H9 (cell line): ENCODE results near the gene CCL13. TPM values are rescaled to one million over a fixed set of nuclear protein-coding genes. Genes with fewer than 3 reads are reported as not detected.

ENCODE experiments used
- DNase-seq: peaks from one replicate; pipeline ENCODE4 v3.0.0-alpha.2; 2017
- H2AFZ ChIP-seq: one replicate; pipeline ENCODE4 v1.6.1; 2013; ENCODE audit warnings: mild to moderate bottlenecking, low read length, control low read depth, moderate library complexity
- H2AK5ac ChIP-seq: 2 replicates; pipeline ENCODE4 v1.6.1; 2013; ENCODE audit warnings: low read length, control low read depth, mixed read lengths; ENCODE audit not compliant: insufficient read length
- H2BK120ac ChIP-seq: one replicate; pipeline ENCODE4 v1.6.1; 2013; ENCODE audit warnings: low read depth, mild to moderate bottlenecking, low read length, control low read depth, inconsistent platforms; ENCODE audit not compliant: poor library complexity, severe bottlenecking
- H2BK12ac ChIP-seq: 2 replicates; pipeline ENCODE4 v1.6.1; 2013; ENCODE audit warnings: low read length, control low read depth, mixed read lengths, low read depth; ENCODE audit not compliant: insufficient read length
- H2BK15ac ChIP-seq: 2 replicates; pipeline ENCODE4 v1.6.1; 2013; ENCODE audit warnings: low read depth, low read length, control low read depth
- H2BK20ac ChIP-seq: one replicate; pipeline ENCODE4 v1.6.1; 2013; ENCODE audit warnings: low read depth, mild to moderate bottlenecking, low read length, control low read depth, inconsistent platforms; ENCODE audit not compliant: poor library complexity, severe bottlenecking
- H2BK5ac ChIP-seq: 2 replicates; pipeline ENCODE4 v1.6.1; 2013; ENCODE audit warnings: low read length, control low read depth, mixed read lengths; ENCODE audit not compliant: insufficient read length
- H3K14ac ChIP-seq: 2 replicates; pipeline ENCODE4 v1.6.1; 2013; ENCODE audit warnings: low read length, control low read depth; ENCODE audit not compliant: insufficient read depth
- H3K18ac ChIP-seq: 2 replicates; pipeline ENCODE4 v1.6.1; 2013; ENCODE audit warnings: low read depth, mild to moderate bottlenecking, mixed read lengths, low read length, control low read depth; ENCODE audit not compliant: insufficient read length
- H3K23ac ChIP-seq: 2 replicates; pipeline ENCODE4 v1.6.1; 2013; ENCODE audit warnings: low read length, control low read depth, mixed read lengths, low read depth; ENCODE audit not compliant: insufficient read length
- H3K23me2 ChIP-seq: 2 replicates; pipeline ENCODE4 v1.6.1; 2013; ENCODE audit warnings: low read depth, mild to moderate bottlenecking, mixed read lengths, low read length, control low read depth; ENCODE audit not compliant: insufficient read length, poor library complexity, severe bottlenecking
- H3K27ac ChIP-seq: 2 replicates; pipeline ENCODE4 v1.5.1; 2013; ENCODE audit warnings: low read length, control low read depth, mixed read lengths, low read depth; ENCODE audit not compliant: insufficient read length
- H3K27me3 ChIP-seq: 2 replicates; pipeline ENCODE4 v1.6.1; 2013; ENCODE audit warnings: low read length, control low read depth, inconsistent platforms; ENCODE audit not compliant: insufficient read depth
- H3K4ac ChIP-seq: 2 replicates; pipeline ENCODE4 v1.6.1; 2013; ENCODE audit warnings: low read depth, mild to moderate bottlenecking, control low read depth, inconsistent platforms, low read length, moderate library complexity
- H3K4me1 ChIP-seq: 2 replicates; pipeline ENCODE4 v1.6.1; 2013; ENCODE audit warnings: low read length, control low read depth, inconsistent platforms; ENCODE audit not compliant: insufficient read depth
- H3K4me2 ChIP-seq: 2 replicates; pipeline ENCODE4 v1.6.1; 2013; ENCODE audit warnings: low read length, control low read depth, mixed read lengths; ENCODE audit not compliant: insufficient read length, insufficient read depth
- H3K56ac ChIP-seq: 2 replicates; pipeline ENCODE4 v1.6.1; 2013; ENCODE audit warnings: low read depth, mild to moderate bottlenecking, mixed read lengths, low read length, control low read depth; ENCODE audit not compliant: insufficient read length
- H3K79me1 ChIP-seq: 2 replicates; pipeline ENCODE4 v1.6.1; 2013; ENCODE audit warnings: low read depth, mild to moderate bottlenecking, moderate library complexity, low read length, control low read depth, inconsistent platforms; ENCODE audit not compliant: insufficient read depth, poor library complexity, severe bottlenecking
- H3K79me2 ChIP-seq: 2 replicates; pipeline ENCODE4 v1.6.1; 2013; ENCODE audit warnings: low read length, control low read depth, inconsistent platforms; ENCODE audit not compliant: insufficient read depth
- H3K9ac ChIP-seq: 2 replicates; pipeline ENCODE4 v1.6.1; 2013; ENCODE audit warnings: low read length, control low read depth, mixed read lengths; ENCODE audit not compliant: insufficient read length; ENCODE audit errors: extremely low read depth
- H3K9me3 ChIP-seq: one replicate; pipeline ENCODE4 v1.6.1; 2013; ENCODE audit warnings: low read depth, low read length, inconsistent platforms; ENCODE audit not compliant: control insufficient read depth
- H3T11ph ChIP-seq: one replicate; pipeline ENCODE4 v1.6.1; 2013; ENCODE audit warnings: mild to moderate bottlenecking, low read length, control low read depth, inconsistent platforms
- H4K20me1 ChIP-seq: one replicate; pipeline ENCODE4 v1.6.1; 2013; ENCODE audit not compliant: control insufficient read depth, insufficient read length, insufficient read depth
- H4K5ac ChIP-seq: 2 replicates; pipeline ENCODE4 v1.6.1; 2013; ENCODE audit warnings: low read depth, mild to moderate bottlenecking, mixed read lengths, low read length, control low read depth; ENCODE audit not compliant: insufficient read length
- H4K8ac ChIP-seq: replicated peaks from 2 replicates; pipeline ENCODE4 v1.6.1; 2013; ENCODE audit warnings: low read length, control low read depth, mixed read lengths, low read depth; ENCODE audit not compliant: insufficient read length
- H4K91ac ChIP-seq: 2 replicates; pipeline ENCODE4 v1.6.1; 2013; ENCODE audit warnings: low read depth, mild to moderate bottlenecking, moderate library complexity, mixed read lengths, low read length, control low read depth; ENCODE audit not compliant: insufficient read length
- H3K27ac Mint-ChIP-seq, 3 experiments: 2 replicates in 2 of 3; 3 replicates in 1 of 3; pipeline ENCODE4 v1.8.0; 2020 to 2021; ENCODE audit warnings: mixed read lengths in 3 of 3, mild to moderate bottlenecking in 1 of 3, moderate library complexity in 1 of 3
- H3K27me3 Mint-ChIP-seq: 2 replicates; pipeline ENCODE4 v1.8.0; 2021; ENCODE audit warnings: low read depth, mild to moderate bottlenecking, moderate library complexity, mixed read lengths
- H3K36me3 Mint-ChIP-seq, 3 experiments: 2 replicates in 2 of 3; 3 replicates in 1 of 3; pipeline ENCODE4 v1.8.0; 2020 to 2021; ENCODE audit warnings: low read depth in 3 of 3, mixed read lengths in 3 of 3; ENCODE audit not compliant: insufficient read depth in 1 of 3
- H3K4me1 Mint-ChIP-seq, 2 experiments: 2 replicates each; pipeline ENCODE4 v1.8.0; 2020; ENCODE audit warnings: mixed read lengths in 2 of 2
- H3K4me3 Mint-ChIP-seq, 2 experiments: 2 replicates in 1 of 2; 3 replicates in 1 of 2; pipeline ENCODE4 v1.8.0; 2020 to 2021; ENCODE audit warnings: mild to moderate bottlenecking in 2 of 2, mixed read lengths in 2 of 2, moderate library complexity in 1 of 2
- H3K9me3 Mint-ChIP-seq, 2 experiments: 2 replicates in 1 of 2; 3 replicates in 1 of 2; pipeline ENCODE4 v1.8.0; 2020; ENCODE audit warnings: mild to moderate bottlenecking in 2 of 2, mixed read lengths in 2 of 2, moderate library complexity in 1 of 2
- total RNA-seq: library from RNA; stranded (reverse); gene quantifications from 2 replicates; pipeline ENCODE4 v1.2.1, GENCODE V29; 2021
- TF ChIP-seq, protein P1 (sequence below): fragments of 200-600 bp; sonication (generic); conservative IDR thresholded peaks from 3 replicates; pipeline ENCODE4 v1.8.0; 2021; ENCODE audit warnings: antibody characterized with exemption, mild to moderate bottlenecking

CCL13 gene
- total RNA-seq, 1 experiment from 2014 or later = not detected

DNA sequence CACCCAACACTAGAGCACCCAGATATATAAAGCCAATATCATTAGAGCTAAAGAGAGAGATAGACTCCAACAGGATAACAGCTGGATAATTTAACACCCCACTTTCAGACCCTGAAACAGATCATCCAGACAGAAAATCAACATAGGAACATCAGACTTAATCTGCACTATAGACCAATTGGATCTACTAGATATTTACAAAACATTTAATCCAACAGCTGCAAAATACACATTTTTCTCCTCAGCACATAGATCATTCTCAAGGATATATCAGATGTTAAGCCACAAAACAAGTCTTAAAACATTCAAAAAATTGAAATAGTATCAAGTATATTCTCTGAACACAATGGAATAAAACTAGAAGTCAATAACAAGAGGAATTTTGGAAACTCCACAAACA lies 4.1 kb upstream of the CCL13 start:
- Histone ChIP-seq H3K14ac (no peak overlapping the region), H3K27me3 (no peaks in the 10 kb centered on the region), H2BK15ac (no peak overlapping the region), H2BK20ac (no peak overlapping the region), H3K27ac (no peak overlapping the region), H3K23me2 (no peaks in the 10 kb centered on the region), H3K4me2 (no peak overlapping the region), H4K91ac (no peak overlapping the region), H3K79me2 (no peaks in the 10 kb centered on the region), H3K9me3 (no peaks in the 10 kb centered on the region), H4K8ac (no peak overlapping the region), H2BK120ac (no peak overlapping the region), H2AK5ac (no peak overlapping the region), H3K23ac (no peak overlapping the region), H4K20me1 (no peaks in the 10 kb centered on the region), H3T11ph (no peak overlapping the region), H2BK5ac (no peak overlapping the region), H2AFZ (no peak overlapping the region), H2BK12ac (no peak overlapping the region), H3K18ac (no peak overlapping the region), H3K79me1 (no peaks in the 10 kb centered on the region), H3K56ac (no peak overlapping the region), H3K9ac (no peak overlapping the region), H3K4me1 (no peaks in the 10 kb centered on the region), H3K4ac (no peak overlapping the region), H4K5ac (no peak overlapping the region)
- Mint-ChIP-seq H3K27ac (no peak overlapping the region), H3K4me3 (no peak overlapping the region), H3K9me3 (peaks cover 6 to 7% of the 10 kb centered on the region in 2 experiments; a peak in 4 of 5 replicates), H3K4me1 (peaks cover 3 to 9% of the 10 kb centered on the region in 2 experiments), H3K27me3 (peaks cover 9% of the 10 kb centered on the region), H3K36me3 (no peaks in the 10 kb centered on the region; a peak in 1 of 7 replicates)
- DNase-seq = no peak
- TF ChIP-seq, protein P1, sequence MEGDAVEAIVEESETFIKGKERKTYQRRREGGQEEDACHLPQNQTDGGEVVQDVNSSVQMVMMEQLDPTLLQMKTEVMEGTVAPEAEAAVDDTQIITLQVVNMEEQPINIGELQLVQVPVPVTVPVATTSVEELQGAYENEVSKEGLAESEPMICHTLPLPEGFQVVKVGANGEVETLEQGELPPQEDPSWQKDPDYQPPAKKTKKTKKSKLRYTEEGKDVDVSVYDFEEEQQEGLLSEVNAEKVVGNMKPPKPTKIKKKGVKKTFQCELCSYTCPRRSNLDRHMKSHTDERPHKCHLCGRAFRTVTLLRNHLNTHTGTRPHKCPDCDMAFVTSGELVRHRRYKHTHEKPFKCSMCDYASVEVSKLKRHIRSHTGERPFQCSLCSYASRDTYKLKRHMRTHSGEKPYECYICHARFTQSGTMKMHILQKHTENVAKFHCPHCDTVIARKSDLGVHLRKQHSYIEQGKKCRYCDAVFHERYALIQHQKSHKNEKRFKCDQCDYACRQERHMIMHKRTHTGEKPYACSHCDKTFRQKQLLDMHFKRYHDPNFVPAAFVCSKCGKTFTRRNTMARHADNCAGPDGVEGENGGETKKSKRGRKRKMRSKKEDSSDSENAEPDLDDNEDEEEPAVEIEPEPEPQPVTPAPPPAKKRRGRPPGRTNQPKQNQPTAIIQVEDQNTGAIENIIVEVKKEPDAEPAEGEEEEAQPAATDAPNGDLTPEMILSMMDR = no peak
